Tibial nerve (tissue), 4 donors: Measurements from ENCODE around the gene ADAMTS10. TPM values are rescaled to one million over a fixed set of nuclear protein-coding genes. Genes with fewer than 3 reads are reported as not detected.
A peak's percentile ranks its signal among the peaks of the same experiment; 100 is the strongest.
"Not testable (repeated sequence)": the region's sequence is repeated elsewhere in the genome, so short reads cannot be mapped to it uniquely, and the experiment has no call there.

Experiments
- DNase-seq, 2 donors: peaks; one replicate each; pipeline ENCODE4 v3.0.0-alpha.2; 2019; ENCODE audit warnings: low spot score in 2 of 2
- H3K27ac ChIP-seq, 4 donors: fragments of 200-600 bp; sonication (generic) in 3 of 4; one replicate each; pipeline ENCODE4 v1.5.1; 2017 to 2019; ENCODE audit warnings: mild to moderate bottlenecking in 1 of 4
- H3K27me3 ChIP-seq, 2 donors: fragments of 200-600 bp; sonication (generic) in 1 of 2; one replicate each; pipeline versions ENCODE4 v1.5.1 to v1.6.0; 2017 to 2019
- H3K36me3 ChIP-seq, 3 donors: fragments of 200-600 bp; sonication (generic); one replicate each; pipeline ENCODE4 v1.5.1; 2018 to 2019
- H3K4me1 ChIP-seq, 4 donors: fragments of 200-600 bp; sonication (generic) in 3 of 4; one replicate each; pipeline ENCODE4 v1.5.1; 2017 to 2019
- H3K4me3 ChIP-seq, 4 donors: fragments of 200-600 bp; sonication (generic) in 3 of 4; one replicate each; pipeline ENCODE4 v1.5.1; 2017 to 2019; ENCODE audit warnings: mild to moderate bottlenecking in 1 of 4, moderate library complexity in 1 of 4
- H3K9me3 ChIP-seq, 4 donors: fragments of 200-600 bp; sonication (generic) in 3 of 4; one replicate each; pipeline ENCODE4 v1.5.1; 2017 to 2019
- EP300 ChIP-seq, 2 donors: sonication (generic); formaldehyde crosslinking; IDR thresholded peaks; one replicate each; pipeline ENCODE4 v1.6.1; 2017; ENCODE audit warnings: antibody characterized with exemption in 2 of 2, mild to moderate bottlenecking in 1 of 2
- POLR2A ChIP-seq, 2 donors: fragments of 450-650 bp; IDR thresholded peaks; one replicate each; pipeline ENCODE4 v1.6.1; 2017; ENCODE audit warnings: antibody characterized with exemption in 2 of 2, mild to moderate bottlenecking in 2 of 2, moderate library complexity in 2 of 2
- WGBS, 2 donors: methylation state at CpG; one replicate each; pipeline ENCODE4 v1.1.5; 2018; 5-methylcytosine and 5-hydroxymethylcytosine counted together
- total RNA-seq, 4 donors: library from RNA; depleted of rRNA; stranded (reverse); fragments of >200 nt; gene quantifications; one replicate each; pipeline ENCODE4 v1.1.0, GENCODE V29; 2016
- TF ChIP-seq, protein P1 (sequence below), 5 experiments: fragments of 200-600 bp in 3 of 5; fragments of 450-650 bp in 2 of 5; sonication (generic) in 3 of 5; IDR thresholded peaks; one replicate each; pipeline ENCODE4 v1.5.1; 2016 to 2019; ENCODE audit warnings: antibody characterized with exemption in 5 of 5, mild to moderate bottlenecking in 3 of 5, moderate library complexity in 2 of 5

The ADAMTS10 gene
- total RNA-seq, 4 donors from 2014 or later = 37.3 to 140 (median 66.6) TPM

DNA sequence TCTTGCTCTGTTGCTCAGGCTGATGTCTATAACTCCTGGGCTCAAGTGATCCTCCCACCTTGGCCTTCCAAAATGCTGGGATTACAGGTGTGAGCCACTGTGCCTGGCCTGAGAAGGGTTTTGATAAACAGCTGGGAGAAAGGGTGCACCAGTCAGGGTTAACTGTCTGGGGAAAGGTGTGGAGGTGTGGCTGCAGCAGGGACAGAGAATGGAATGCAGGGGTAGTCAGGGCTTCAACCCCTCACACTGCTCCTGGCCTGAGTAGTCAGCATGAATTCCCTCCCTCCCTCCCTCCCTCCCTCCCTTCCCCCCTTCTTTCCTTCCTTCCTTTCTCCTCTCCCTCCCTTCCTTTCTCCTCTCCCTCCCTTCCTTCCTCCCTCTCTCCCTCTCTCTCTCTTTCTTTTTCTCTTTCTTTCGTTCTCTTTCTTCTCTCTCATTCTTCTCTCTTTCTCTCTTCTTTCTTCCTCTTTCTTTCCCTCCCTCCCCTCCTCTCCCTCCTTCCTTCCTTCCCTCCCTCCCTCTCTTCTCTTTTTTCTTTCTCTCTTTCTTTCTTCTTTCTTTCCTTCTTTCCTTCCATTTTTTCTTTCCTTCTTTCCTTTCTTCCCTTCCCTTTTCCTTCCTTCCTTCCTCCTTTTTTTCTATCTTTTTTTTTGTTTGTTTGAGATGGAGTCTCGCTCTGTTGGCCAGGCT lies 49.3 kb downstream of the ADAMTS10 start:
- no peak for DNase-seq
- H3K27me3 ChIP-seq = no peaks in the 10 kb centered on the region
- H3K4me3 ChIP-seq = no peak overlapping the region
- 64 to 83% methylated on average over 2 of the region's 2 CpGs for WGBS, 2 donors
- TF ChIP-seq POLR2A (IDR thresholded peaks at IDR 0.05) (no peak), EP300 (IDR thresholded peaks at IDR 0.05) (no peak)
- TF ChIP-seq, protein P1, sequence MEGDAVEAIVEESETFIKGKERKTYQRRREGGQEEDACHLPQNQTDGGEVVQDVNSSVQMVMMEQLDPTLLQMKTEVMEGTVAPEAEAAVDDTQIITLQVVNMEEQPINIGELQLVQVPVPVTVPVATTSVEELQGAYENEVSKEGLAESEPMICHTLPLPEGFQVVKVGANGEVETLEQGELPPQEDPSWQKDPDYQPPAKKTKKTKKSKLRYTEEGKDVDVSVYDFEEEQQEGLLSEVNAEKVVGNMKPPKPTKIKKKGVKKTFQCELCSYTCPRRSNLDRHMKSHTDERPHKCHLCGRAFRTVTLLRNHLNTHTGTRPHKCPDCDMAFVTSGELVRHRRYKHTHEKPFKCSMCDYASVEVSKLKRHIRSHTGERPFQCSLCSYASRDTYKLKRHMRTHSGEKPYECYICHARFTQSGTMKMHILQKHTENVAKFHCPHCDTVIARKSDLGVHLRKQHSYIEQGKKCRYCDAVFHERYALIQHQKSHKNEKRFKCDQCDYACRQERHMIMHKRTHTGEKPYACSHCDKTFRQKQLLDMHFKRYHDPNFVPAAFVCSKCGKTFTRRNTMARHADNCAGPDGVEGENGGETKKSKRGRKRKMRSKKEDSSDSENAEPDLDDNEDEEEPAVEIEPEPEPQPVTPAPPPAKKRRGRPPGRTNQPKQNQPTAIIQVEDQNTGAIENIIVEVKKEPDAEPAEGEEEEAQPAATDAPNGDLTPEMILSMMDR (IDR thresholded peaks at IDR 0.05) = no peak
- no peaks in the 10 kb centered on the region for H3K4me1 ChIP-seq
- H3K36me3 ChIP-seq = no peaks in the 10 kb centered on the region
- no peaks in the 10 kb centered on the region for H3K9me3 ChIP-seq
- no peak overlapping the region for H3K27ac ChIP-seq

DNA sequence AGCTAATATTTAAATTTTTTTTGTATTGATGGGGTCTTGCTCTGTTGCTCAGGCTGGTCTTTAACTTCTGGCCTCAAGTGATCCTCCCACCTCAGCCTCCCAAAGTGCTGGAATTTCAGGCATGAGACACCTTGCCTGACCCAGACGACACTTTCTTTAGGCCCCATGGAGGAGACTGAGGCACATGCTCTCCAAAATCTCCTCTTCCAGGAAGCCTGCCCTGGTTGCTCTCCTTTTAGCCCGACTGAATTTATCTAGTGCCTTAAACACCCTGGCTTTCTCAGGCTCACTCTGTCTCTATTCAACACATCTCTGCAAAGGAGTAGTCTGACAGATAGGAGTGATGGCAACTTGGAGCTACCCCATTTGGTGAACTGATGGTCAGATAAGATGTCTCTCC lies 52.2 kb downstream of the ADAMTS10 start:
- H3K9me3 ChIP-seq = no peaks in the 10 kb centered on the region
- 80 to 90% methylated on average over 2 of the region's 2 CpGs for WGBS, 2 donors
- H3K4me1 ChIP-seq = peaks cover 0 to 3% (median 0%) of the 10 kb centered on the region in 4 donors
- no peaks in the 10 kb centered on the region for H3K36me3 ChIP-seq
- TF ChIP-seq, protein P1 (IDR thresholded peaks at IDR 0.05) = no peak
- TF ChIP-seq POLR2A (IDR thresholded peaks at IDR 0.05) (no peak), EP300 (IDR thresholded peaks at IDR 0.05) (no peak)
- no peak overlapping the region for H3K27ac ChIP-seq
- DNase-seq = no peak
- H3K4me3 ChIP-seq = no peak overlapping the region
- H3K27me3 ChIP-seq = no peaks in the 10 kb centered on the region

DNA sequence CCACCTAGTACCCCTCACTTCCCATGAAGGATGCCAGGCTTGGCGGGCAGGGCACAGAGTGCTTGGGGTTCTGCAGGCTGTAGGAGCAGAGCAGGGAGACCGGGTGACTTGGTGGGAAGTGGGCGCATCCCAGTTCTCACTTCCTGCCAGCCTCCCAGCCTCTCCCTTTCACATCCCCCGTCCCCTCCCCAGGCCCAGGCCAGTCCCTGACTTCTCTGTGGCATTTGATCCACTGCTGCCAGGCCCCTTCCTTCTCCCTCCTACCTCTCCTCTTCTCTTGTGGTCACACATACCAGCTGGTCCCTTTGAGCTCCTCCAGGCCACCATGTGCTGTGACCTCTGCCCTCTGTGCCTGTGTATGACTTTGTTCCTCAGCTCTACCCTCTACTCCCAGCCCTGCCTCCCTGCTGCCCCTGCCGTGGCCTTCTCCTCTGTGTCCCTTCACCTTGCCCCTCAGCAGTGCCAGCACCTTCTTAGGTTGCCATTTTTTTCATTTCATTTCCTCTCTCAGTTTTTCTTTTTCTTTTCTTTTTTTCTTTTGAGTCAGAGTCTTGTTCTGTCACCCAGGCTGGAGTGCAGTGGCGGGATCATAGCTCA lies 52.8 kb downstream of the ADAMTS10 start:
- TF ChIP-seq EP300 (IDR thresholded peaks at IDR 0.05) (no peak), POLR2A (IDR thresholded peaks at IDR 0.05) (no peak)
- TF ChIP-seq, protein P1 (IDR thresholded peaks at IDR 0.05) = no peak
- H3K4me1 ChIP-seq = peaks cover 0 to 8% (median 0%) of the 10 kb centered on the region in 4 donors
- 65 to 66% methylated on average over 6 of the region's 6 CpGs for WGBS, 2 donors
- no peak overlapping the region for H3K27ac ChIP-seq
- no peaks in the 10 kb centered on the region for H3K27me3 ChIP-seq
- H3K4me3 ChIP-seq = no peak overlapping the region
- no peaks in the 10 kb centered on the region for H3K9me3 ChIP-seq
- DNase-seq = no peak
- no peaks in the 10 kb centered on the region for H3K36me3 ChIP-seq

DNA sequence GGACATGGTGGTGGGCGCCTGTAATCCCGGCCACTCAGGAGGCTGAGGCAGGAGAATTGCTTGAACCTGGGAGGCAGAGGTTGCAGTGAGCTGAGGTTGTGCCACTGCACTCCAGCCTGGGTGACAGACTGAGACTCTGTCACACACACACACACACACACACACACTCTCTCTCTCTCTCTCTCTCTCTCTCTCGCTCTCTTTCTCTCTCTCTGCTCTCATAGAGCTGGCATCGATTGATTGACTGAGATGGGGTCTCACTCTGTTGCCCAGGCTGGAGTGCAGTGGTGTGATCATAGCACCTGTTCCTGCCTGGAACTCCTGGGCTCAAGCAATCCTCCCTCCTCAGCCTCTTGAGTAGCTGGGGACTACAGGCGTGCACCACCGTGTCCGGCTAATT lies 56.8 kb downstream of the ADAMTS10 start:
- H3K27ac ChIP-seq = peak overlapping the region in 1 of 4 donors; percentile 55
- DNase-seq, H3K27me3 ChIP-seq, H3K4me3 ChIP-seq, H3K4me1 ChIP-seq, H3K9me3 ChIP-seq: not testable (repeated sequence)
- H3K36me3 ChIP-seq = peaks cover 0 to 25% (median 0%) of the 10 kb centered on the region in 3 donors
- 94 to 96% methylated on average over 7 of the region's 7 CpGs for WGBS, 2 donors

DNA sequence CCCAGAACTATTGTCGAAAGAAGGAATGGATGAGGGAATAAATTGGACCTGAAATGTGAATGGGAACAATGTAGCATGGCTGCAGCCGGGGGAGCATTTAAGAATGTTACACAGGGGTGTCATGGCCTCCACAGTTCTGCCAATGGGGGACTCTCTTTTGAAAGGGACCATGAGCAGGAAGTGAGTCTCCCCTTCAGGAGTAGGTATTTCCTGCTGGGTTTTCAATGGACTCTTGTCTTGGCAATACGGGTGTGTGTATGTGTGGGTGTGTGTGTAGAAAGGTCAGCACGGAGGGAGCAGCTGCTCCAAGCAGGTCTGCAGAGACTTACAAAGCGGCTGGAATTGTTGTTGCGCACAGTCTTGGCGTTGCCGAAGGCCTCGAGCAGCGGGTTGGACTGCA lies 57.7 kb downstream of the ADAMTS10 start:
- no peaks in the 10 kb centered on the region for H3K27me3 ChIP-seq
- H3K27ac ChIP-seq = peak overlapping the region in 3 of 4 donors; percentile 7 to 55 (median 33)
- peaks cover 0 to 8% (median 0%) of the 10 kb centered on the region in 4 donors for H3K4me1 ChIP-seq
- peak overlapping the region in 1 of 4 donors; percentile 1 for H3K4me3 ChIP-seq
- no peaks in the 10 kb centered on the region for H3K9me3 ChIP-seq
- 35 to 48% methylated on average over 10 of the region's 10 CpGs for WGBS, 2 donors
- DNase-seq = no peak
- peaks cover 0 to 34% (median 0%) of the 10 kb centered on the region in 3 donors for H3K36me3 ChIP-seq
- TF ChIP-seq EP300 (IDR thresholded peaks at IDR 0.05) (no peak), POLR2A (IDR thresholded peaks at IDR 0.05) (no peak)
- TF ChIP-seq, protein P1 (IDR thresholded peaks at IDR 0.05) = no peak
